AG08396 (cell line): ENCODE results near the gene ST6GALNAC3.

Source experiments
- DNase-seq: peaks from one replicate; pipeline ENCODE4 v3.0.0; 2012; ENCODE audit warnings: low spot score, mixed read lengths

Gene ST6GALNAC3

GRCh38 chr1:76250271-76250670 lies 175.7 kb downstream of the ST6GALNAC3 start:
- no peak for DNase-seq

- DNase-seq = no peak
These were observed 177.9 kb downstream of the ST6GALNAC3 start for GRCh38 chr1:76252431-76252830.

DNA sequence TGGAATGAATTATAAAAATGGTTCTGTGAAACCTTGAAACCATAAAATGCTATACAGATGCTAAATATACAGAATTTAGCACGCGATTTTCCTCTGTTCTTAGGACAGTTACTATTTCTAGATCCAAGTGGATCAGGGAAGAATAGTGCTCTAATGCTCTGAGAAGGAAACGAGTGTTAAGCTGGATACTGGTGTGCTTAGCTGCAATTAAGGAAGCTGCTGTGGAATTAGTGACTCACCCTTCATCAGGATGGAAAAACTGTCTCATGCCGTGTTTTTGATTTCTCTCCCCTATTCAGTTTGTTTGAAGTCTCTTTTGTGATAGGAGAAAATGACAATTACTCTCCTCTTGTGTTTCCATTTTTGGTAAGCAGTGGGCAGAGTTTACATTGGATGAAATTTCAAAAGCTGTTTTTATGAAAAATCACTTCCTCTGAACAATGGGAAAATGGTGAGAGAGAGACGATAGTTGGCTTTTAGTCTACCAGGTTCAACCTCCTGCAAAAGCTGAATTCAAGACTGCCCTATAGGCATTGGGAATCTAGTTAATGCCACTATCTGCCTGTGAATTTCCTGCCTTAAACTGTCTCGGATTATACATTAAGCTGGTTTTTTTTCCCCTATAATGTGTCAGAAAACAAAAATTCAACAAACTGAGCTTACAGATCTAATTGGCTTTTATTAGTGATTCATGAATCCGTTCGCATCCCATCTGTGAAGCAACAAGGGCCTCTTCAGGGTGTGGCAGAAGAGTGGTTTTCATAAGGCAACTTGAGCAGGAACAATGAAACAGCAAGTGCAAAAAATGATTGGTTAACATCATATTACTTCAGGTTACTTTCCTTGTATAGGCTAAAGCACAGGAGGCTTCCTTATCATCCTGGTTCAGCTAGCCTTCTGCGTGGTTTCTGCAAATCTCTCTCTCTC lies 179.8 kb downstream of the ST6GALNAC3 start:
- no peak for DNase-seq

DNA sequence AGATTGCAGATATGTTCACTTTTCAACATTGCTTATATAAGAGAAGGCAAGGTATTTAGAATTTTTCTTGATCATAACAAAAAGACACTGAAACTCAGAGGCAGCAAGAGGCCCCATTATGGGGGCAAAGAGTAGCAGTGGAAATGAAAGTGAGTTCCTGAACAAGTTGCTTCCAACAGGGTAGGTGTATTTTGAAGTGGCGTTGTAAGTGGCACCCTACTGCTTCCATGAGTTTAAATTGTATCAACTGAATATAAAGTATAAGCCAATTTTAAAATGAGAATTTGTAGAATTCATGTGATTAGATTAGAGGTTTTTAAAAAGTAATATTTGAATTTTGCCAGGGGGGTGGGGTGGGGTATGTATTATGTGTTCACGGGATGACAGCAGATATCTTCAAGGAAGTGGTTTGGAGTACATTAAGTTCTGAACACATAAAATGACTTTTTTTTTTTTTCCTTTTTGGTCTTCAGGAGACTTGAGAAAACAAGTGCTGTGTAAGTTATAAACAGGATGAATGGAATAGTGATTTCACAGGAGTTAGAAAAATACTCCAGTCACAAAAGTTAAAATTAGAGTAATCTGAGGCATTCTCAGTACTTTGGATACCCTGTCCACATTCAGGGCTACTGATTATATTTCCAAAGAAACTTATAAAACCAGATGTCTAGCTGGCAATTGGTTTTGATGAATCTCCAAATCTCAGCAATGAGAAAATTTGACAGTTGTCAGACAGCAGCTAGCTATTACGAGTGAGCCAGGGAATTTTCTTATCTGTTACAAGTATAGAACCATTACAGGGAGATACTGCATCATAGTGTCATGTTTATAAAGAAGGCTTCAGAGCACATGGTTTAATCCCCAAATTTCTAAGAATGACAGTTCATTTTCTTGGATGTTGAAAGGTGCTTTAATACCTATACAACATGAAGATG lies 182.0 kb downstream of the ST6GALNAC3 start:
- DNase-seq = no peak

DNA sequence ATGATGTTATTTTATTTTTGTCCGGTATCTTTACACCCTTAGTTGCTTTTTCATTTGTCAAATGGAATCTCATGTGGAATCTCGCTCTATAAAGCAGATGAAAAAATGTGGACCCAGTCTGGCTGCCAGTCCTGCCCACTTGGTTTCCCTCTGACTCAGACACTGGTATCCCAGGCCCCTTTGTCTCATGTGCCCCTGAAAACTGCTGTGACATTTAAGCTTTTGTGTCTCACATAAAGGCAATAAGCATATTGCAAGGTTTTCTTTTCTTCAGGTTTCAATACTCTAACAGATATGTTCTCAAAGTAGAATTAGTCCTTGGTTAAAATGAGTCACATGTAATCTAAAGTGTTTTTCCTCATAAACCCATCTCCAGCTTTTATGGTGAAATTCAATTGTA lies 183.3 kb downstream of the ST6GALNAC3 start:
- no peak for DNase-seq

GRCh38 chr1:76259270-76259669 lies 184.7 kb downstream of the ST6GALNAC3 start:
- no peak for DNase-seq

DNA sequence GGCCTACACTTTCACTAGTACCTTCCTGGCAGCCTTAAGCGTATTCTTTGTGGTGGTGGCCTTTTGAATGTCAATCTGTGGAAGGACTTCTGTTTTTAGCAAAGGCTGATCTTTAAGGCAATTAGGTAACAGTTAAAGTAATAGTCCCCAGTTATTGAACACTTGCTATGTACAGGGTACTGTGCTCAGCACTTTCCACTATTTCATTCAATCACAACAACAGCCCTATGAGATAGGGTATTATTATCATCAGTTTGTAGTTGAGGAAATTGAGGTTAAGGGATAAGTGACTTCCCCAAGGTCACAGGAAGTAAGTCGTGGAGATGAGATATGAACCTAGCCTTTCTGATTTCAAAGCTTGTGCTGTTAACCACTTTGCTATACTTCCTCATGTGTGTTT lies 185.7 kb downstream of the ST6GALNAC3 start:
- DNase-seq = no peak

- DNase-seq = no peak
These were observed 188.1 kb downstream of the ST6GALNAC3 start for GRCh38 chr1:76262601-76263000.

- no peak for DNase-seq
These were observed 190.1 kb downstream of the ST6GALNAC3 start for GRCh38 chr1:76264642-76265041.

DNA sequence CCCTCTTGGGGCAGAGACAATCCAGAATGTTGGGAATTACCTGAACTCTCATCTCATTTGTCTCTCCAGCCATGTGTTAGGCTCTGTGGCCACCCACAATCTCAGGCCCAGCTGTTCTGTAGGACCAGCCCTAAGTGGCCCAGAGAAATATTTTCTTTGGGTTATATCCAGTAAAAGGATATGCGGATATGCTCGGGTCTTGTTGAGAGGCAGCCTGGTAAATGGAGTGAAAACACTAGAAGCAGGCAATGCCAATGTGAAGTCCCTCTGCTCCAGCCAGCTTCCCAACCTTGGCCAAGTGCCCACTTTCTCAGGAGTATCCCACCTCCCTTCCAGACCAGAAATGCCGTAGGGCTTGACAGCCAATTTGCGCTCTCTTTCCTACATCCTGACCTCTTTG lies 192.2 kb downstream of the ST6GALNAC3 start:
- no peak for DNase-seq

GRCh38 chr1:76267631-76268030 lies 193.1 kb downstream of the ST6GALNAC3 start:
- DNase-seq = no peak

- DNase-seq = no peak
These were observed 193.8 kb downstream of the ST6GALNAC3 start for GRCh38 chr1:76268341-76268740.

- peak; percentile 10 for DNase-seq
These were observed 194.6 kb downstream of the ST6GALNAC3 start for GRCh38 chr1:76269155-76269554.

DNA sequence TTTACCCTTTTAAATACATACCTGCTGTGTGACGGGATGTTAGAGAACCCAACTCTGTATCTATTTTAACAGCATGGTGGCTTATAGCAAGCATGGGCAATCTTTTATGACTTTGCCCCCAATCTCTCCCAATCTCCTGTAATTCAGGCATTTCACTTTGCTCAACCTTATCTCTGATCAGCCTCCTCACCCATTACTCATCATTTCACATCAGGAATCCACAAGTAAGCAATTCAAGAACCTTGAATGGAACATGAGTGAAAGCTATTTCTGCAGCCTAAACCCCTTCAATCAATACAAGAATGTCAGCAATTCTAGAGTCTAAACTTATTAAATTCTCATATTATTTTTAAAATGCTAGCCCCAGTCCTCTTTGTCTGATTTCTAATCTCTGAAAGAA lies 199.8 kb downstream of the ST6GALNAC3 start:
- DNase-seq = no peak

DNA sequence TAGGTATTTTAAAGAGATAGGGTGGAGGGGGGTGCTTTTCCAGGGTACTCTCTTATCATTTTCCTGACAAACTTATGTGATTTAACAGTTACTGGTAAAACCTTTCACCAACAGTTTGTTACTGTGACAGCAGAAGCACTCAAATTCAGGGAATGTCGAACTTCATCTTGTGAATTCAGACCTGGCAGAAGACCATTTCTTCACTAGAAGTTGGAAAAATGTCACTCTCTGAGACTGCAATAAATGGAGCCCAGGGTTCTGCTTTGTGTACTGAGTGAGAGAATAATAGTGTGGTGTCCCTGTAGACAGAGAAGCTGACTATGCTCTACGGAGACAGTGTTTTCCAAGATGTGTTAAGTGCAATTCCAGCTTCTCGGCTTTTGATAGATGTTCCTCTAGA lies 200.2 kb downstream of the ST6GALNAC3 start:
- DNase-seq = no peak

- DNase-seq = no peak
These were observed 204.2 kb downstream of the ST6GALNAC3 start for GRCh38 chr1:76278711-76279100.

GRCh38 chr1:76279101-76279748 lies 204.7 kb downstream of the ST6GALNAC3 start:
- no peak for DNase-seq

DNA sequence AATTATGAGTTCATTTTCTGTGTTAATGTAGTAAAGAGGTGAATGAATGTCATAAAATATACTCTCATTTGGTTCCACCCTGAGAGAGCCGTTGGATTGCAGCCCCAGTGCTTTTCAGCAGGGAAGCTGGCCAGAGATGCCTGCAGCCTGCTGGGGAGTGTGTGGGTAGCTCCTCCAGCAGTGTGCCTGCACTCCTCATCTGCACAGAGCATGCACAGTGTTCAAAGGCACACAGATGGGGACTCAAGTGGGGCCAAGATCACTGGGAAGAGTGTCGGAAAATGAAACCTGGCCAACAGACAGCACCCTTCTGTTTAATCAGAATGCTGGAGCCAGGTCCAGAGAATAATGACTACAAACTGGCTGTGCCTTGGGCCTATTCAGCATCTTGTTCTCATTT lies 206.8 kb downstream of the ST6GALNAC3 start:
- DNase-seq = no peak

DNA sequence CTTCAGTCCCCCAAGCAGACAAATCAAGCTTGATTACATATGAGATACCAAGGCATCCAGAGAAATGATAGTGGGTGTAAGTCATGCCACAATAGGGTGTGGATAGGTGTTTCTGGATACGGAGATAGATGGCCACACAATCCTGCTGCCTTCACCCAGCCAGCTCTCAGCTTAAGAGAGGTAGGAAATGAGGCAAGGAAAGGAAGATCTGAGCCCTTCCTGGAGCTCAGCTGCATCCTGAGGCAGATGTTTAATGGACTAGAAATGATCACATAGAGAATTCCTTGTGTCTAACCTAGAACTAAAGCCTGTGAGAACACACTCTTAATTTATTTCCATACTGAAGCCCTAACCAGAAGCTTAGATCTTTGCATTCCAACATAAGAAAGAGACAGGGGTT lies 210.3 kb downstream of the ST6GALNAC3 start:
- DNase-seq = no peak

GRCh38 chr1:76285578-76286135 lies 211.1 kb downstream of the ST6GALNAC3 start:
- no peak for DNase-seq

GRCh38 chr1:76287917-76288316 lies 213.4 kb downstream of the ST6GALNAC3 start:
- DNase-seq = no peak
